Measurements from ENCODE around the gene TH. TPM values are rescaled to one million over a fixed set of nuclear protein-coding genes. Genes with fewer than 3 reads are reported as not detected.

TH gene
- total and polyA plus RNA-seq, 2 donors from 2014 or later, result not detected

- H3K9me3 ChIP-seq (ENCODE audit: control insufficient read depth in 2 of 3, insufficient read depth in 1 of 3, low read length in 3 of 3), result no peaks in the 10 kb centered on the region
- DNase-seq, result no peak
- TF ChIP-seq CTCF (IDR thresholded peaks at IDR 0.05; ENCODE audit: borderline replicate concordance, extremely low read depth, insufficient read depth), result no peak
- no peak overlapping the region for H3K9ac ChIP-seq (ENCODE audit: low read length in 3 of 3)
- intact Hi-C loops (cut with DNase I), result no loop called here
- FAIRE-seq, result no peak
- peaks cover 0 to 2% (median 0%) of the 10 kb centered on the region in 3 donors for H3K4me1 ChIP-seq (ENCODE audit: control insufficient read depth in 2 of 3, insufficient read depth in 2 of 3, low read depth in 1 of 3, low read length in 3 of 3)
- peaks cover 0 to 5% (median 0%) of the 10 kb centered on the region in 3 donors for H3K36me3 ChIP-seq (ENCODE audit: control insufficient read depth in 2 of 3, insufficient read depth in 3 of 3, low read length in 3 of 3)
- no peak overlapping the region for H3K4me3 ChIP-seq (ENCODE audit: low read length in 3 of 3)
- H3K27ac ChIP-seq (ENCODE audit: low read depth in 2 of 2, low read length in 2 of 2), result no peak overlapping the region
- H3K27me3 ChIP-seq (ENCODE audit: control insufficient read depth, insufficient read depth, low read length), result peaks cover 3% of the 10 kb centered on the region
Measured at GRCh38 chr11:2182692-2183474, 11.3 kb upstream of the TH start.

- Histone ChIP-seq H3K27ac (ENCODE audit: low read depth in 2 of 2, low read length in 2 of 2) (no peak overlapping the region), H3K36me3 (ENCODE audit: control insufficient read depth in 2 of 3, insufficient read depth in 3 of 3, low read length in 3 of 3) (no peaks in the 10 kb centered on the region), H3K27me3 (ENCODE audit: control insufficient read depth, insufficient read depth, low read length) (no peaks in the 10 kb centered on the region), H3K4me1 (ENCODE audit: control insufficient read depth in 2 of 3, insufficient read depth in 2 of 3, low read depth in 1 of 3, low read length in 3 of 3) (peaks cover 0 to 2% (median 0%) of the 10 kb centered on the region in 3 donors), H3K4me3 (ENCODE audit: low read length in 3 of 3) (no peak overlapping the region), H3K9me3 (ENCODE audit: control insufficient read depth in 2 of 3, insufficient read depth in 1 of 3, low read length in 3 of 3) (no peaks in the 10 kb centered on the region), H3K9ac (ENCODE audit: low read length in 3 of 3) (no peak overlapping the region)
- intact Hi-C loops (cut with DNase I), result no loop called here
- FAIRE-seq (no peak), DNase-seq (no peak)
- TF ChIP-seq CTCF (IDR thresholded peaks at IDR 0.05; ENCODE audit: borderline replicate concordance, extremely low read depth, insufficient read depth), result no peak
Measured at GRCh38 chr11:2182075-2182474, 10.5 kb upstream of the TH start.

- no peaks in the 10 kb centered on the region for H3K27me3 ChIP-seq (ENCODE audit: control insufficient read depth, insufficient read depth, low read length)
- H3K4me1 ChIP-seq (ENCODE audit: control insufficient read depth in 2 of 3, insufficient read depth in 2 of 3, low read depth in 1 of 3, low read length in 3 of 3), result no peaks in the 10 kb centered on the region
- H3K9ac ChIP-seq (ENCODE audit: low read length in 3 of 3), result no peak overlapping the region
- DNase-seq, result no peak
- no peaks in the 10 kb centered on the region for H3K36me3 ChIP-seq (ENCODE audit: control insufficient read depth in 2 of 3, insufficient read depth in 3 of 3, low read length in 3 of 3)
- TF ChIP-seq CTCF (IDR thresholded peaks at IDR 0.05; ENCODE audit: borderline replicate concordance, extremely low read depth, insufficient read depth), result no peak
- no peak overlapping the region for H3K4me3 ChIP-seq (ENCODE audit: low read length in 3 of 3)
- intact Hi-C loops (cut with DNase I), result no loop called here
- H3K27ac ChIP-seq (ENCODE audit: low read depth in 2 of 2, low read length in 2 of 2), result no peak overlapping the region
- no peak for FAIRE-seq
- H3K9me3 ChIP-seq (ENCODE audit: control insufficient read depth in 2 of 3, insufficient read depth in 1 of 3, low read length in 3 of 3), result no peaks in the 10 kb centered on the region
Measured at GRCh38 chr11:2180789-2181370, 9.3 kb upstream of the TH start.
